Smooth muscle cell (in vitro differentiated cells): ENCODE results near the gene ZNF665. TPM values are rescaled to one million over a fixed set of nuclear protein-coding genes. Genes with fewer than 3 reads are reported as not detected.

Source experiments
- DNase-seq: peaks from one replicate; lab custom pipeline; 2025; ENCODE audit not compliant: unreplicated experiment; lab: John Stamatoyannopoulos, UW
- H2AFZ ChIP-seq: fragments of 200-600 bp; sonication (generic); 2 replicates; pipeline ENCODE4 v1.6.0; 2016; ENCODE audit warnings: antibody characterized with exemption, low read depth, mild to moderate bottlenecking
- H3F3A ChIP-seq: fragments of 200-600 bp; sonication (generic); 2 replicates; pipeline ENCODE4 v1.6.0; 2017; ENCODE audit warnings: antibody characterized with exemption, low read depth
- H3K27ac ChIP-seq: fragments of 200-600 bp; sonication (generic); 2 replicates; pipeline ENCODE4 v1.5.1; 2016; ENCODE audit warnings: low read depth, mild to moderate bottlenecking
- H3K27me3 ChIP-seq: fragments of 200-600 bp; sonication (generic); 2 replicates; pipeline ENCODE4 v1.6.1; 2016; ENCODE audit warnings: low read depth, mild to moderate bottlenecking
- H3K36me3 ChIP-seq: fragments of 200-600 bp; sonication (generic); 2 replicates; pipeline ENCODE4 v1.5.1; 2016; ENCODE audit warnings: low read depth
- H3K4me1 ChIP-seq: fragments of 200-600 bp; sonication (generic); 2 replicates; pipeline ENCODE4 v1.5.1; 2016; ENCODE audit warnings: low read depth
- H3K4me2 ChIP-seq: fragments of 200-600 bp; sonication (generic); 2 replicates; pipeline ENCODE4 v1.6.0; 2016; ENCODE audit warnings: mild to moderate bottlenecking
- H3K4me3 ChIP-seq: fragments of 200-600 bp; sonication (generic); 2 replicates; pipeline ENCODE4 v1.5.1; 2016; ENCODE audit warnings: mild to moderate bottlenecking
- H3K79me2 ChIP-seq: fragments of 200-600 bp; sonication (generic); 2 replicates; pipeline ENCODE4 v1.6.0; 2016; ENCODE audit warnings: low read depth, mild to moderate bottlenecking
- H3K9ac ChIP-seq: fragments of 200-600 bp; sonication (generic); 2 replicates; pipeline ENCODE4 v1.6.0; 2016; ENCODE audit warnings: low read depth
- H3K9me3 ChIP-seq: fragments of 200-600 bp; sonication (generic); replicated peaks from 2 replicates; pipeline ENCODE4 v1.5.1; 2016; ENCODE audit warnings: low read depth
- H4K20me1 ChIP-seq: fragments of 200-600 bp; sonication (generic); 2 replicates; pipeline ENCODE4 v1.6.0; 2016; ENCODE audit warnings: low read depth
- CTCF ChIP-seq: fragments of 200-600 bp; sonication (generic); IDR thresholded peaks from 2 replicates; pipeline ENCODE4 v1.5.1; 2017; ENCODE audit warnings: borderline replicate concordance, mild to moderate bottlenecking, antibody characterized with exemption; ENCODE audit not compliant: insufficient read depth, poor library complexity, severe bottlenecking
- WGBS: methylation state at CpG from one replicate; pipeline ENCODE4 v1.1.7; 2016; ENCODE audit warnings: low lambda C conversion rate; 5-methylcytosine and 5-hydroxymethylcytosine counted together
- polyA plus RNA-seq: library from polyadenylated mRNA; unstranded; fragments of >200 nt; fragmentation: Nextera tagmentation; extraction: Ambion mirVana; gene quantifications from 2 replicates; pipeline ENCODE4 v1.2.1, GENCODE V29; 2016
- total RNA-seq: library from RNA; depleted of rRNA; stranded (reverse); fragments of >200 nt; gene quantifications from 2 replicates; pipeline ENCODE4 v1.2.3, GENCODE V29; 2014

Gene ZNF665
- total and polyA plus RNA-seq, 2 experiments from 2014 or later = 2.8 to 6.0 TPM

GRCh38 chr19:53165691-53166091 is 27.5 kb downstream of the ZNF665 start:
- no peak for DNase-seq
- no peaks in the 10 kb centered on the region for H3K27me3 ChIP-seq
- H3F3A ChIP-seq = no peaks in the 10 kb centered on the region
- H3K4me2 ChIP-seq = no peak overlapping the region
- H3K4me1 ChIP-seq = no peaks in the 10 kb centered on the region
- H3K9ac ChIP-seq = no peak overlapping the region
- H4K20me1 ChIP-seq = no peaks in the 10 kb centered on the region
- H3K4me3 ChIP-seq = no peak overlapping the region
- WGBS = 89% methylated on average over 3 of the region's 3 CpGs
- no peaks in the 10 kb centered on the region for H3K79me2 ChIP-seq
- no peak for TF ChIP-seq CTCF
- no peak overlapping the region for H2AFZ ChIP-seq
- H3K36me3 ChIP-seq = peaks cover 26% of the 10 kb centered on the region
- H3K9me3 ChIP-seq = peaks cover 36% of the 10 kb centered on the region
- H3K27ac ChIP-seq = no peak overlapping the region

GRCh38 chr19:53161123-53161522 is 32.0 kb downstream of the ZNF665 start:
- Histone ChIP-seq H3K9me3 (peaks cover 15% of the 10 kb centered on the region), H3F3A (no peaks in the 10 kb centered on the region), H3K36me3 (peaks cover 15% of the 10 kb centered on the region), H3K9ac (no peak overlapping the region), H3K27ac (no peak overlapping the region), H3K4me1 (peaks cover 8% of the 10 kb centered on the region), H3K27me3 (no peaks in the 10 kb centered on the region), H3K79me2 (no peaks in the 10 kb centered on the region), H3K4me2 (no peak overlapping the region), H3K4me3 (no peak overlapping the region), H4K20me1 (peaks cover 14% of the 10 kb centered on the region), H2AFZ (no peak overlapping the region)
- no peak for DNase-seq
- TF ChIP-seq CTCF = no peak
- 92% methylated on average over 3 of the region's 3 CpGs for WGBS

GRCh38 chr19:53160350-53160749 is 32.8 kb downstream of the ZNF665 start:
- Histone ChIP-seq H3K9ac (no peak overlapping the region), H4K20me1 (peaks cover 14% of the 10 kb centered on the region), H3K27me3 (no peaks in the 10 kb centered on the region), H3K36me3 (peaks cover 8% of the 10 kb centered on the region), H3K4me2 (no peak overlapping the region), H3K4me1 (peaks cover 8% of the 10 kb centered on the region), H3K4me3 (no peak overlapping the region), H2AFZ (no peak overlapping the region), H3K27ac (no peak overlapping the region), H3K9me3 (peaks cover 7% of the 10 kb centered on the region), H3F3A (no peaks in the 10 kb centered on the region), H3K79me2 (no peaks in the 10 kb centered on the region)
- 92% methylated on average over 3 of the region's 3 CpGs for WGBS
- no peak for DNase-seq
- no peak for TF ChIP-seq CTCF

- peak; percentile 6 for DNase-seq
- peak overlapping the region; percentile 76 for H3K9ac ChIP-seq
- no peaks in the 10 kb centered on the region for H3K36me3 ChIP-seq
- H3K4me2 ChIP-seq = peak overlapping the region; percentile 99
- no peaks in the 10 kb centered on the region for H3F3A ChIP-seq
- peak overlapping the region; percentile 19 for H3K27ac ChIP-seq
- TF ChIP-seq CTCF = no peak
- peak overlapping the region; percentile 48 for H3K4me3 ChIP-seq
- under 1% methylated on average over 30 of the region's 41 CpGs for WGBS
- H3K79me2 ChIP-seq = peaks cover 7% of the 10 kb centered on the region
- peak overlapping the region; percentile 86 for H2AFZ ChIP-seq
- no peaks in the 10 kb centered on the region for H3K9me3 ChIP-seq
- H3K4me1 ChIP-seq = peaks cover 8% of the 10 kb centered on the region
- H3K27me3 ChIP-seq = no peaks in the 10 kb centered on the region
- H4K20me1 ChIP-seq = peaks cover 14% of the 10 kb centered on the region
Measured at GRCh38 chr19:53158119-53158656, 35.0 kb downstream of the ZNF665 start.
